Measurements from ENCODE around the gene EIF2S3.

- TF ChIP-seq POLR2A (IDR thresholded peaks at IDR 0.05) (peak; percentile 16), CTCF (IDR thresholded peaks at IDR 0.05) (peak; percentile 37 to 51 (median 48)), POLR2AphosphoS5 (IDR thresholded peaks at IDR 0.05) (peak; percentile 52 to 82 (median 70))
Observed at GRCh38 chrX:24054182-24055042, at the start of gene EIF2S3.

Data from breast epithelium (tissue), 3 donors.